ENCODE measurements around the gene GNPTG.

Gene GNPTG

GRCh38 chr16:1355591-1355990 lies 3.9 kb downstream of the GNPTG start:
- peaks cover under 1% of the 10 kb centered on the region; the same call in 1 of the 2 replicates for H3K36me3 ChIP-seq (ENCODE audit: insufficient read depth, low read depth, low read length)
- no peaks in the 10 kb centered on the region for H3K27me3 ChIP-seq (ENCODE audit: insufficient read depth, low read length)
- H3K4me1 ChIP-seq (ENCODE audit: insufficient read depth, low read length), result peaks cover 4% of the 10 kb centered on the region
- no peak overlapping the region for H3K9ac ChIP-seq (ENCODE audit: low read depth, low read length)
- H3K4me3 ChIP-seq (ENCODE audit: low read length), result no peak overlapping the region
- no peak overlapping the region for H3K27ac ChIP-seq (ENCODE audit: low read length)
- no peaks in the 10 kb centered on the region for H3K9me3 ChIP-seq (ENCODE audit: insufficient read depth, low read depth, low read length)

GRCh38 chr16:1356061-1356900 lies 4.5 kb downstream of the GNPTG start:
- Histone ChIP-seq H3K36me3 (ENCODE audit: insufficient read depth, low read depth, low read length) (peaks cover 6% of the 10 kb centered on the region; the same call in 1 of the 2 replicates), H3K27ac (ENCODE audit: low read length) (no peak overlapping the region), H3K9ac (ENCODE audit: low read depth, low read length) (no peak overlapping the region), H3K27me3 (ENCODE audit: insufficient read depth, low read length) (no peaks in the 10 kb centered on the region), H3K9me3 (ENCODE audit: insufficient read depth, low read depth, low read length) (no peaks in the 10 kb centered on the region), H3K4me1 (ENCODE audit: insufficient read depth, low read length) (peaks cover 4% of the 10 kb centered on the region; the same call in 1 of the 2 replicates), H3K4me3 (ENCODE audit: low read length) (no peak overlapping the region)

- Histone ChIP-seq H3K27me3 (ENCODE audit: insufficient read depth, low read length) (no peaks in the 10 kb centered on the region), H3K4me1 (ENCODE audit: insufficient read depth, low read length) (no peaks in the 10 kb centered on the region), H3K9ac (ENCODE audit: low read depth, low read length) (no peak overlapping the region), H3K4me3 (ENCODE audit: low read length) (no peak overlapping the region), H3K27ac (ENCODE audit: low read length) (no peak overlapping the region), H3K9me3 (ENCODE audit: insufficient read depth, low read depth, low read length) (no peaks in the 10 kb centered on the region), H3K36me3 (ENCODE audit: insufficient read depth, low read depth, low read length) (peaks cover 17% of the 10 kb centered on the region)
Observed at GRCh38 chr16:1357906-1358566, 6.3 kb downstream of the GNPTG start.

- no peak overlapping the region for H3K4me3 ChIP-seq (ENCODE audit: low read length)
- H3K36me3 ChIP-seq (ENCODE audit: insufficient read depth, low read depth, low read length), result peaks cover 50% of the 10 kb centered on the region
- H3K9ac ChIP-seq (ENCODE audit: low read depth, low read length), result no peak overlapping the region
- H3K4me1 ChIP-seq (ENCODE audit: insufficient read depth, low read length), result no peaks in the 10 kb centered on the region
- no peaks in the 10 kb centered on the region for H3K9me3 ChIP-seq (ENCODE audit: insufficient read depth, low read depth, low read length)
- H3K27ac ChIP-seq (ENCODE audit: low read length), result no peak overlapping the region
- no peaks in the 10 kb centered on the region for H3K27me3 ChIP-seq (ENCODE audit: insufficient read depth, low read length)
Observed at GRCh38 chr16:1361685-1362360, 10.1 kb downstream of the GNPTG start.

GRCh38 chr16:1362807-1363206 lies 11.1 kb downstream of the GNPTG start:
- H3K4me1 ChIP-seq (ENCODE audit: insufficient read depth, low read length), result no peaks in the 10 kb centered on the region
- H3K27ac ChIP-seq (ENCODE audit: low read length), result no peak overlapping the region
- H3K4me3 ChIP-seq (ENCODE audit: low read length), result no peak overlapping the region
- H3K36me3 ChIP-seq (ENCODE audit: insufficient read depth, low read depth, low read length), result peaks cover 50% of the 10 kb centered on the region
- no peaks in the 10 kb centered on the region for H3K9me3 ChIP-seq (ENCODE audit: insufficient read depth, low read depth, low read length)
- no peak overlapping the region for H3K9ac ChIP-seq (ENCODE audit: low read depth, low read length)
- no peaks in the 10 kb centered on the region for H3K27me3 ChIP-seq (ENCODE audit: insufficient read depth, low read length)

GRCh38 chr16:1363501-1364041 lies 11.8 kb downstream of the GNPTG start:
- Histone ChIP-seq H3K9ac (ENCODE audit: low read depth, low read length) (no peak overlapping the region), H3K4me1 (ENCODE audit: insufficient read depth, low read length) (no peaks in the 10 kb centered on the region), H3K27me3 (ENCODE audit: insufficient read depth, low read length) (no peaks in the 10 kb centered on the region), H3K27ac (ENCODE audit: low read length) (no peak overlapping the region), H3K4me3 (ENCODE audit: low read length) (no peak overlapping the region), H3K36me3 (ENCODE audit: insufficient read depth, low read depth, low read length) (peaks cover 50% of the 10 kb centered on the region), H3K9me3 (ENCODE audit: insufficient read depth, low read depth, low read length) (no peaks in the 10 kb centered on the region)

- no peak overlapping the region for H3K27ac ChIP-seq (ENCODE audit: low read length)
- H3K4me3 ChIP-seq (ENCODE audit: low read length), result no peak overlapping the region
- H3K27me3 ChIP-seq (ENCODE audit: insufficient read depth, low read length), result no peaks in the 10 kb centered on the region
- no peaks in the 10 kb centered on the region for H3K4me1 ChIP-seq (ENCODE audit: insufficient read depth, low read length)
- no peak overlapping the region for H3K9ac ChIP-seq (ENCODE audit: low read depth, low read length)
- H3K36me3 ChIP-seq (ENCODE audit: insufficient read depth, low read depth, low read length), result peaks cover 50% of the 10 kb centered on the region
- no peaks in the 10 kb centered on the region for H3K9me3 ChIP-seq (ENCODE audit: insufficient read depth, low read depth, low read length)
Observed at GRCh38 chr16:1364510-1364909, 12.8 kb downstream of the GNPTG start.

GRCh38 chr16:1366060-1366711 lies 14.5 kb downstream of the GNPTG start:
- Histone ChIP-seq H3K9ac (ENCODE audit: low read depth, low read length) (no peak overlapping the region), H3K9me3 (ENCODE audit: insufficient read depth, low read depth, low read length) (no peaks in the 10 kb centered on the region), H3K4me1 (ENCODE audit: insufficient read depth, low read length) (no peaks in the 10 kb centered on the region), H3K27me3 (ENCODE audit: insufficient read depth, low read length) (no peaks in the 10 kb centered on the region), H3K4me3 (ENCODE audit: low read length) (no peak overlapping the region), H3K36me3 (ENCODE audit: insufficient read depth, low read depth, low read length) (peaks cover 44% of the 10 kb centered on the region), H3K27ac (ENCODE audit: low read length) (no peak overlapping the region)

GRCh38 chr16:1366712-1367299 lies 15.1 kb downstream of the GNPTG start:
- Histone ChIP-seq H3K27me3 (ENCODE audit: insufficient read depth, low read length) (no peaks in the 10 kb centered on the region), H3K4me3 (ENCODE audit: low read length) (no peak overlapping the region), H3K4me1 (ENCODE audit: insufficient read depth, low read length) (no peaks in the 10 kb centered on the region), H3K27ac (ENCODE audit: low read length) (no peak overlapping the region), H3K9ac (ENCODE audit: low read depth, low read length) (no peak overlapping the region), H3K9me3 (ENCODE audit: insufficient read depth, low read depth, low read length) (no peaks in the 10 kb centered on the region), H3K36me3 (ENCODE audit: insufficient read depth, low read depth, low read length) (peaks cover 44% of the 10 kb centered on the region)

GRCh38 chr16:1367486-1368174 lies 15.9 kb downstream of the GNPTG start:
- H3K27ac ChIP-seq (ENCODE audit: low read length), result no peak overlapping the region
- H3K4me3 ChIP-seq (ENCODE audit: low read length), result no peak overlapping the region
- H3K9ac ChIP-seq (ENCODE audit: low read depth, low read length), result no peak overlapping the region
- H3K4me1 ChIP-seq (ENCODE audit: insufficient read depth, low read length), result no peaks in the 10 kb centered on the region
- H3K9me3 ChIP-seq (ENCODE audit: insufficient read depth, low read depth, low read length), result no peaks in the 10 kb centered on the region
- H3K36me3 ChIP-seq (ENCODE audit: insufficient read depth, low read depth, low read length), result peaks cover 37% of the 10 kb centered on the region
- no peaks in the 10 kb centered on the region for H3K27me3 ChIP-seq (ENCODE audit: insufficient read depth, low read length)

Measured in iPS-20b (cell line).